ENCODE data around the gene NOP16. TPM values are rescaled to one million over a fixed set of nuclear protein-coding genes. Genes with fewer than 3 reads are reported as not detected.

Gene NOP16
- total RNA-seq, 2 experiments from 2014 or later: 27.5 to 30.3 TPM

Small RNA genes within 50 kb of the gene (microRNA-seq; reads per million reads assigned to microRNA genes)
- 11.2 reads per million, percentile 16 among the genes with 10 or more reads in this experiment for gene MIR1271

Other genes with a start within 250 kb of the NOP16 start
- 10 to 100 TPM; 31.6 to 33.2 TPM for gene SIMC1, start 150.2 kb downstream of the NOP16 start, total RNA-seq
- gene KIAA1191, start 26.8 kb downstream of the NOP16 start, total RNA-seq: 10 to 100 TPM; 70.0 to 72.0 TPM
- 10 to 100 TPM; 10.5 to 12.5 TPM for gene ARL10, start 23.1 kb downstream of the NOP16 start, total RNA-seq
- 10 to 100 TPM; 97.6 to 97.7 TPM for gene HIGD2A, start 153 bp upstream of the NOP16 start, total RNA-seq
- 10 to 100 TPM; 52.8 to 53.1 TPM for gene CLTB, start 27.9 kb upstream of the NOP16 start, total RNA-seq
- 10 to 100 TPM; 32.4 TPM for gene FAF2, start 59.8 kb upstream of the NOP16 start, total RNA-seq
- 100 to 1,000 TPM; 162 to 166 TPM for gene RNF44, start 148.8 kb upstream of the NOP16 start, total RNA-seq
- gene CDHR2, start 160.7 kb upstream of the NOP16 start, total RNA-seq: 1 to 10 TPM; 2.4 to 3.8 TPM
- gene GPRIN1, start 221.6 kb upstream of the NOP16 start, total RNA-seq: 1 to 10 TPM; 1.5 to 1.6 TPM
- under 1 TPM in 1 of 2 experiments, not detected in 1; 0.28 TPM for gene SNCB, start 241.9 kb upstream of the NOP16 start, total RNA-seq
- gene EIF4E1B, start 242.1 kb upstream of the NOP16 start, total RNA-seq: not detected